Activated naive CD4-positive, alpha-beta T cell treated with anti-CD3 and anti-CD28 coated beads, Interleukin-2, amount 10 ng/mL, durations not matched to agents 7 days and 5 days (primary cell): ENCODE measurements around the gene CD2.
A peak's percentile ranks its signal among the peaks of the same experiment; 100 is the strongest.

Source experiments
- CTCF ChIA-PET: fragments of 350-600 bp; sonication (Branson Sonifier 250); formaldehyde crosslinking; loops from one replicate; lab custom pipeline; 2021; ENCODE audit warnings: antibody characterized with exemption; lab: Charles Lee
- DNase-seq: peaks from one replicate; pipeline ENCODE4 v3.0.0-alpha.2; 2020
- H3K27ac Mint-ChIP-seq: one replicate; pipeline ENCODE4 v1.8.0; 2021; ENCODE audit warnings: mild to moderate bottlenecking, moderate library complexity, mixed read lengths
- H3K27me3 Mint-ChIP-seq: one replicate; pipeline ENCODE4 v1.8.0; 2021; ENCODE audit warnings: mild to moderate bottlenecking, mixed read lengths
- H3K36me3 Mint-ChIP-seq: one replicate; pipeline ENCODE4 v1.8.0; 2021; ENCODE audit warnings: mixed read lengths
- H3K4me1 Mint-ChIP-seq: one replicate; pipeline ENCODE4 v1.8.0; 2021; ENCODE audit warnings: mixed read lengths
- H3K4me3 Mint-ChIP-seq: one replicate; pipeline ENCODE4 v1.8.0; 2021; ENCODE audit warnings: mild to moderate bottlenecking, moderate library complexity, mixed read lengths
- H3K9me3 Mint-ChIP-seq: one replicate; pipeline ENCODE4 v1.8.0; 2021; ENCODE audit warnings: mixed read lengths

Gene CD2

GRCh38 chr1:116811321-116811720, 57.1 kb downstream of the CD2 start:
- DNase-seq = no peak
- H3K4me1 Mint-ChIP-seq = peaks cover 77% of the 10 kb centered on the region
- H3K27me3 Mint-ChIP-seq = no peaks in the 10 kb centered on the region
- no peak overlapping the region for H3K27ac Mint-ChIP-seq
- peaks cover 28% of the 10 kb centered on the region for H3K9me3 Mint-ChIP-seq
- CTCF ChIA-PET = no interaction called here
- peaks cover 29% of the 10 kb centered on the region for H3K36me3 Mint-ChIP-seq
- no peak overlapping the region for H3K4me3 Mint-ChIP-seq

GRCh38 chr1:116814926-116815723, 60.9 kb downstream of the CD2 start:
- Mint-ChIP-seq H3K27ac (peak overlapping the region; percentile 53), H3K36me3 (peaks cover 28% of the 10 kb centered on the region), H3K9me3 (peaks cover 28% of the 10 kb centered on the region), H3K4me1 (peaks cover 69% of the 10 kb centered on the region), H3K27me3 (no peaks in the 10 kb centered on the region), H3K4me3 (no peak overlapping the region)
- CTCF ChIA-PET = interaction anchor here (0.7 to 8.4 kb wide), 17 partner anchors 8 to 279 kb away, joined by 3 to 162 read pairs (median 5); partner anchors contain the start of genes CD2 and TTF2
- DNase-seq = no peak

GRCh38 chr1:116817582-116818064, 63.4 kb downstream of the CD2 start:
- peak overlapping the region; percentile 25 for H3K4me3 Mint-ChIP-seq
- peaks cover 20% of the 10 kb centered on the region for H3K36me3 Mint-ChIP-seq
- peaks cover 15% of the 10 kb centered on the region for H3K9me3 Mint-ChIP-seq
- H3K27me3 Mint-ChIP-seq = no peaks in the 10 kb centered on the region
- peak; percentile 84 for DNase-seq
- peak overlapping the region; percentile 85 for H3K27ac Mint-ChIP-seq
- CTCF ChIA-PET = interaction anchor here (0.7 to 8.4 kb wide), 20 partner anchors 8 to 238 kb away, joined by 3 to 162 read pairs (median 4); partner anchors contain the start of gene CD2
- peaks cover 50% of the 10 kb centered on the region for H3K4me1 Mint-ChIP-seq
